ENCODE data around the gene GNA12. TPM values are rescaled to one million over a fixed set of nuclear protein-coding genes. Genes with fewer than 3 reads are reported as not detected.
"Not testable (repeated sequence)": the region's sequence is repeated elsewhere in the genome, so short reads cannot be mapped to it uniquely, and the experiment has no call there.

The GNA12 gene
- total RNA-seq, 1 donor from 2014 or later, result 43.0 TPM

DNA sequence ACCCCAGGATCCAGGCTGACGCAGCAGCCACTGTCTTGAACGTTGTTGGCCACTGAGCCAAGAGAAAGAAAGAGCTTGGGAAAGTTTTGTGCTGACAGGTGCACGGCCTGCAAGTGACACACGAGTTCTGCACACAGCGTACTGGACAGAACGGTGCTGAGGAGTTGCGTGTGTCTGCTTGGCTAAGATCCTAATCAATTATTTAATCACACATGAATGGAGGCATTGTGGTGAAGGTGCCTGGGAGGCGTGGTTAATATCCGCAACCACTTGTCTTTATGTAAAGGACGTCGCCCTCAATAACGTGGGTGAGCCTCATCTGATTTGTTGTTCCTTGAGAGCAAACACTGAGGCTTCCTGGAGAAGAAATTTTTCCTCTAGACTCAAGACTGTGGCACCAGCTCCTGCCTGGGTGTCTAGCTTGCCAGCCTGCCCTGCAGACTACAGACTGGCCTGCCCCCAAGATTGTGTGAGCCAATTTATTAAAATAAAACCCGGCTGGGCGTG is 16.6 kb upstream of the GNA12 start:
- no peaks in the 10 kb centered on the region for H3K9me3 ChIP-seq (replicated peaks)
- H3K4me1 ChIP-seq, result peaks cover 28% of the 10 kb centered on the region
- no peaks in the 10 kb centered on the region for H3K36me3 ChIP-seq
- H3K4me3 ChIP-seq, result no peak overlapping the region
- TF ChIP-seq, protein P1, sequence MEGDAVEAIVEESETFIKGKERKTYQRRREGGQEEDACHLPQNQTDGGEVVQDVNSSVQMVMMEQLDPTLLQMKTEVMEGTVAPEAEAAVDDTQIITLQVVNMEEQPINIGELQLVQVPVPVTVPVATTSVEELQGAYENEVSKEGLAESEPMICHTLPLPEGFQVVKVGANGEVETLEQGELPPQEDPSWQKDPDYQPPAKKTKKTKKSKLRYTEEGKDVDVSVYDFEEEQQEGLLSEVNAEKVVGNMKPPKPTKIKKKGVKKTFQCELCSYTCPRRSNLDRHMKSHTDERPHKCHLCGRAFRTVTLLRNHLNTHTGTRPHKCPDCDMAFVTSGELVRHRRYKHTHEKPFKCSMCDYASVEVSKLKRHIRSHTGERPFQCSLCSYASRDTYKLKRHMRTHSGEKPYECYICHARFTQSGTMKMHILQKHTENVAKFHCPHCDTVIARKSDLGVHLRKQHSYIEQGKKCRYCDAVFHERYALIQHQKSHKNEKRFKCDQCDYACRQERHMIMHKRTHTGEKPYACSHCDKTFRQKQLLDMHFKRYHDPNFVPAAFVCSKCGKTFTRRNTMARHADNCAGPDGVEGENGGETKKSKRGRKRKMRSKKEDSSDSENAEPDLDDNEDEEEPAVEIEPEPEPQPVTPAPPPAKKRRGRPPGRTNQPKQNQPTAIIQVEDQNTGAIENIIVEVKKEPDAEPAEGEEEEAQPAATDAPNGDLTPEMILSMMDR (IDR thresholded peaks at IDR 0.05; ENCODE audit: borderline replicate concordance), result no peak
- no peak overlapping the region for H3K27ac ChIP-seq (replicated peaks)
- DNase-seq, result no peak
- no peaks in the 10 kb centered on the region for H3K27me3 ChIP-seq (ENCODE audit: low read depth)
- intact Hi-C loops (cut with micrococcal nuclease), result loop anchor here (10.0 kb wide), 1 partner anchor 294 kb away; no protein-coding TSS in a partner anchor

DNA sequence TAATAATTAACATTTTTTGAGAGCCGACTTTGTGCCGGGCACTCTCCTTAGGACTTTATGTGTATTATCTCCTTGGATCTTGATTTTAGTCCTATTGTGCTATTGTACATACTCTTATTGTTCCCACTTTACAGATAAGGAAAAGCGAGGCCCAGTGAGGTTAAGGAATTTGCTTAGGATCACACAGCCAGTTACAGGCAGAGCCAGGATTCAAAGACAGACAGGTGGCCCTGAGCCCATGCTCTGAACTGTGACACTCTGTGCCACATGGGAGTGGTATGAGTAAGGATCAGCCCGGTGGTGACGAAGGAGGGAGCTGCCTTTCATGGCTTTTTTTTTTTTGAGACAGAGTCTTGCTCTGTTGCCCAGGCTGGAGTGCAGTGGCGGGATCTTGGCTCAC is 15.8 kb upstream of the GNA12 start:
- DNase-seq, result no peak
- H3K9me3 ChIP-seq (replicated peaks), result no peaks in the 10 kb centered on the region
- peaks cover 28% of the 10 kb centered on the region for H3K4me1 ChIP-seq
- TF ChIP-seq, protein P1 (IDR thresholded peaks at IDR 0.05; ENCODE audit: borderline replicate concordance), result no peak
- H3K27me3 ChIP-seq (ENCODE audit: low read depth), result no peaks in the 10 kb centered on the region
- no peaks in the 10 kb centered on the region for H3K36me3 ChIP-seq
- H3K27ac ChIP-seq (replicated peaks), result no peak overlapping the region
- no peak overlapping the region for H3K4me3 ChIP-seq
- intact Hi-C loops (cut with micrococcal nuclease), result loop anchor here (10.0 kb wide), 1 partner anchor 295 kb away; no protein-coding TSS in a partner anchor

- Histone ChIP-seq H3K4me3 (no peak overlapping the region), H3K27ac (replicated peaks) (no peak overlapping the region), H3K36me3 (no peaks in the 10 kb centered on the region), H3K4me1 (peaks cover 17% of the 10 kb centered on the region), H3K27me3 (ENCODE audit: low read depth) (no peaks in the 10 kb centered on the region), H3K9me3 (replicated peaks) (no peaks in the 10 kb centered on the region)
- intact Hi-C loops (cut with micrococcal nuclease), result no loop called here
- DNase-seq, result no peak
- TF ChIP-seq, protein P1 (IDR thresholded peaks at IDR 0.05; ENCODE audit: borderline replicate concordance), result no peak
Observed at GRCh38 chr7:2858621-2859020, 14.5 kb upstream of the GNA12 start.

GRCh38 chr7:2856388-2857169 is 12.5 kb upstream of the GNA12 start:
- TF ChIP-seq, protein P1 (IDR thresholded peaks at IDR 0.05; ENCODE audit: borderline replicate concordance), result no peak
- intact Hi-C loops (cut with micrococcal nuclease), result no loop called here
- Histone ChIP-seq H3K27me3 (ENCODE audit: low read depth) (no peaks in the 10 kb centered on the region), H3K4me1 (peaks cover 20% of the 10 kb centered on the region), H3K27ac (replicated peaks) (peak overlapping the region; percentile 8), H3K4me3 (no peak overlapping the region), H3K36me3 (no peaks in the 10 kb centered on the region), H3K9me3 (replicated peaks) (no peaks in the 10 kb centered on the region)
- no peak for DNase-seq

DNA sequence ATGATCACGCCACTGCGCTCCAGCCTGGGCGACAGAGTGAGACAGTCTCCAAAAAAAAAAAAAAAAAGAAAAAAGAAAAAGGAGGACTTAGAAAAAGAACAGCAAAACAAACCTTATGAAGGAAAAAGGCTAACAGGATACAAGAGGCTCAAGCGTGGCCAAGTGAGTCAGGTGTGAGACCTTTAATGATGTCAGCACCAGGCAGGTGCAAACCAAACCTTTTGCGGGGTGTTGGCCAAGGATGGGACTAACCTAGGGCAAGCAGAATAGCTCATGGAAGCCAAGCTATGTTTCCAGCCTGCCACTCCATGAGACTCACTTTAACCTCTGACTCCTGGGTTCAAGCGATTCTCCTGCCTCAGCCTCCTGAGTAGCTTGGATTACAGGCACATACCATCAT is 11.3 kb upstream of the GNA12 start:
- no peaks in the 10 kb centered on the region for H3K27me3 ChIP-seq (ENCODE audit: low read depth)
- TF ChIP-seq, protein P1 (IDR thresholded peaks at IDR 0.05; ENCODE audit: borderline replicate concordance), result no peak
- no peak overlapping the region for H3K4me3 ChIP-seq
- H3K27ac ChIP-seq (replicated peaks), result no peak overlapping the region
- no peaks in the 10 kb centered on the region for H3K9me3 ChIP-seq (replicated peaks)
- no peak for DNase-seq
- no peaks in the 10 kb centered on the region for H3K36me3 ChIP-seq
- intact Hi-C loops (cut with micrococcal nuclease), result no loop called here
- peaks cover 20% of the 10 kb centered on the region for H3K4me1 ChIP-seq

DNA sequence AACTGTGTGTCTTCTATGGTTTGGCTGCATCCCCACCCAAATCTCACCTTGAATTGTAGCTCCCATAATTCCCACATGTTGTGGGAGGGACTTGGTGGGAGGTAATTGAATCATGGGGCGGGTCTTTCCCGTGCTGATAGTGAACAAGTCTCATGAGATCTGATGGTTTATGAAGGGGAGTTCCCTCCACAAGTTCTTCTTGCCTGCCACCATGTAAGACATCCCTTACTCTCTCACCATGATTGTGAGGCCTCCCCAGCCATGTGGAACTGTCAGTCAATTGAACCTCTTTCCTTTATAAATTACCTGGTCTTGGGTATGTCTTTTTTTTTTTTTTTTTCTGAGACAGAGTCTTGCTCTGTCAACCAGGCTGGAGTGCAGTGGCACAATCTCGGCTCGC is 9.4 kb upstream of the GNA12 start:
- peak overlapping the region; percentile 52 for H3K27ac ChIP-seq (replicated peaks)
- DNase-seq; intact Hi-C loops (cut with micrococcal nuclease): not testable (repeated sequence)

More for the DNA sequence above, 9.4 kb upstream of the GNA12 start:
- H3K27me3 ChIP-seq (ENCODE audit: low read depth); H3K36me3 ChIP-seq; H3K4me3 ChIP-seq; H3K9me3 ChIP-seq (replicated peaks): not testable (repeated sequence)
- peaks cover 20% of the 10 kb centered on the region for H3K4me1 ChIP-seq
